Ascending aorta (tissue), 2 donors: Measurements from ENCODE around the gene CYTH3. TPM values are rescaled to one million over a fixed set of nuclear protein-coding genes. Genes with fewer than 3 reads are reported as not detected.
"Not testable (repeated sequence)": the region's sequence is repeated elsewhere in the genome, so short reads cannot be mapped to it uniquely, and the experiment has no call there.

Experiments used
- DNase-seq, 2 donors: peaks; one replicate each; pipeline ENCODE4 v3.0.0-alpha.2; 2019; ENCODE audit warnings: low spot score in 2 of 2
- H3K27ac ChIP-seq, 2 donors: fragments of 200-600 bp; sonication (generic); one replicate each; pipeline ENCODE4 v1.5.1; 2016 to 2017; ENCODE audit warnings: mild to moderate bottlenecking in 1 of 2
- H3K27me3 ChIP-seq: fragments of 200-600 bp; sonication (generic); one replicate; pipeline ENCODE4 v1.5.1; 2017
- H3K36me3 ChIP-seq, 2 donors: fragments of 200-600 bp; sonication (generic); one replicate each; pipeline ENCODE4 v1.5.1; 2016
- H3K4me1 ChIP-seq, 2 donors: fragments of 200-600 bp; sonication (generic); one replicate each; pipeline ENCODE4 v1.5.1; 2016 to 2017; ENCODE audit warnings: mild to moderate bottlenecking in 1 of 2
- H3K4me3 ChIP-seq, 2 donors: fragments of 200-600 bp; sonication (generic); one replicate each; pipeline ENCODE4 v1.5.1; 2016 to 2017; ENCODE audit warnings: mild to moderate bottlenecking in 1 of 2
- H3K9me3 ChIP-seq, 2 donors: fragments of 200-600 bp; sonication (generic); one replicate each; pipeline ENCODE4 v1.5.1; 2016
- intact Hi-C: fragments of 100-400 bp; cut with DNase I; formaldehyde crosslinking; loops from one replicate; pipeline ENCODE4 v1.15.1; 2023
- total RNA-seq: library from RNA; depleted of rRNA; stranded (reverse); fragments of >200 nt; gene quantifications from one replicate; pipeline ENCODE4 v1.1.0, GENCODE V29; 2016
- TF ChIP-seq, protein P1 (sequence below), 3 experiments: fragments of 200-600 bp in 2 of 3; fragments of 450-650 bp in 1 of 3; sonication (generic) in 2 of 3; IDR thresholded peaks; one replicate each; pipeline ENCODE4 v1.5.1; 2016 to 2019; ENCODE audit warnings: antibody characterized with exemption in 3 of 3, mild to moderate bottlenecking in 1 of 3, moderate library complexity in 1 of 3

CYTH3 gene
- total RNA-seq, 1 donor from 2014 or later: 51.8 TPM

DNA sequence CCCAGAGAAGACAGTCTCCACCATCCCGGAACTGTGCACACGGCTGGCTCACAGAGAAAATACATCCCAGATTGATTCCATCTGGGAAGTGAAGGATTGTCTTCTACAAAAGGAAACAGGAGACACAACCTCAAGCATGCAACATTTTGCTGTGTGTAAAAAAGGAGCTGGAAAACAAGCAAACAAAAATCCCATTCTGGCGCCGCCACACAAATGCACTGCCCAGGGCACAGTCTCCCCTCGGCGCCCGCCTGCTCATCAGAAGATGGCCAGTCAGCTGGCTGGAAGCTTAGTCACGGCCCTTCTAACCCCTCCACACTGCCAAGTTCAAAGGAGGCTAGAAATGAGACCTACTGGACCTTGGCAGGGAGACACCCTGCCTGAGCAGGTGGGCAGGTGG lies 14.1 kb upstream of the CYTH3 start:
- no peaks in the 10 kb centered on the region for H3K36me3 ChIP-seq
- no peaks in the 10 kb centered on the region for H3K9me3 ChIP-seq
- TF ChIP-seq, protein P1, sequence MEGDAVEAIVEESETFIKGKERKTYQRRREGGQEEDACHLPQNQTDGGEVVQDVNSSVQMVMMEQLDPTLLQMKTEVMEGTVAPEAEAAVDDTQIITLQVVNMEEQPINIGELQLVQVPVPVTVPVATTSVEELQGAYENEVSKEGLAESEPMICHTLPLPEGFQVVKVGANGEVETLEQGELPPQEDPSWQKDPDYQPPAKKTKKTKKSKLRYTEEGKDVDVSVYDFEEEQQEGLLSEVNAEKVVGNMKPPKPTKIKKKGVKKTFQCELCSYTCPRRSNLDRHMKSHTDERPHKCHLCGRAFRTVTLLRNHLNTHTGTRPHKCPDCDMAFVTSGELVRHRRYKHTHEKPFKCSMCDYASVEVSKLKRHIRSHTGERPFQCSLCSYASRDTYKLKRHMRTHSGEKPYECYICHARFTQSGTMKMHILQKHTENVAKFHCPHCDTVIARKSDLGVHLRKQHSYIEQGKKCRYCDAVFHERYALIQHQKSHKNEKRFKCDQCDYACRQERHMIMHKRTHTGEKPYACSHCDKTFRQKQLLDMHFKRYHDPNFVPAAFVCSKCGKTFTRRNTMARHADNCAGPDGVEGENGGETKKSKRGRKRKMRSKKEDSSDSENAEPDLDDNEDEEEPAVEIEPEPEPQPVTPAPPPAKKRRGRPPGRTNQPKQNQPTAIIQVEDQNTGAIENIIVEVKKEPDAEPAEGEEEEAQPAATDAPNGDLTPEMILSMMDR (IDR thresholded peaks at IDR 0.05): no peak
- no peaks in the 10 kb centered on the region for H3K27me3 ChIP-seq
- H3K4me1 ChIP-seq: no peaks in the 10 kb centered on the region
- intact Hi-C loops: no loop called here
- H3K27ac ChIP-seq: no peak overlapping the region
- no peak overlapping the region for H3K4me3 ChIP-seq
- DNase-seq: no peak

DNA sequence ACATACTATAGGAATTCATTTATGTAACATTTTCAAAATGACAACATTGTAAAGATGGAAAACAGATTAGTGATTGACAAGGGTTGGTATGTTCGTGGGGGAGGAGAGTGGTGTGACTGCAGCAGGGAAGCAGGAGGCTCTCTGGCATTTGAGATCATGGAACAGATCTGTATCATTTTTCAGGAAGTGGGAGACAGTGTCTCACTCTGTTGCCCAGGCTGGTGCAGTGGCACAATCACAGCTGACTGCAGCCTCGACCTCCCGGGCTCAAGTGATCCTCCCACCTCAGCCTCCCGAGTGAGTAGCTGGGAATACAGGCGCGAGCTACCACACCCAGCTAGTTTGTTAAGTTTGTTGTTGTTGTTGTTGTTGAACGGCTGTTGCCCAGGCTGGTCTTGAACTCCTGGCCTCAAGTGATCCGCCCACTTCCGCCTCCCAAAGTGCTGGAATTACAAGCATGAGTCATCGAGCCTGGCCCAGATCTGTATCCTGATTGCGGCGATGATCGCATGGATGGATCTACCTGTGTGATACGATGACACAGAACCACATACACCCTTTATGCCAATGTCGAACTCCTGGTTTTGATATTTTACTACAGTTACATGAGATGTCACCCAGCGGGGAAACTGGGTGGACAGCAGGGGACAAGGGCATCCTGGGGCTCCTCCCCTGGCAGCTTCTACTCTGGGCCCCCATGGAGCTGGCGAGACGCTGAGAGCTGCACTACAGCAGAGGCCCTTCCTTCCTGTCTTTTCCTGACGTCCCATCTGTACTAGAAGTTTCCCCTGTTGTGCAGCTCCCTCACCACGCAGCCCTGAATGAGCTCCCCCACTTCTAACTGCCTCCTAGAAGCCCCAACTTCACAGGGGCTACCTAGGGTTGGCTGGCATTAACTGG lies 12.3 kb upstream of the CYTH3 start:
- no peak for DNase-seq
- intact Hi-C loops: no loop called here
- no peaks in the 10 kb centered on the region for H3K9me3 ChIP-seq
- TF ChIP-seq, protein P1 (IDR thresholded peaks at IDR 0.05): no peak
- no peak overlapping the region for H3K27ac ChIP-seq
- no peak overlapping the region for H3K4me3 ChIP-seq
- no peaks in the 10 kb centered on the region for H3K36me3 ChIP-seq
- H3K27me3 ChIP-seq: no peaks in the 10 kb centered on the region
- no peaks in the 10 kb centered on the region for H3K4me1 ChIP-seq

DNA sequence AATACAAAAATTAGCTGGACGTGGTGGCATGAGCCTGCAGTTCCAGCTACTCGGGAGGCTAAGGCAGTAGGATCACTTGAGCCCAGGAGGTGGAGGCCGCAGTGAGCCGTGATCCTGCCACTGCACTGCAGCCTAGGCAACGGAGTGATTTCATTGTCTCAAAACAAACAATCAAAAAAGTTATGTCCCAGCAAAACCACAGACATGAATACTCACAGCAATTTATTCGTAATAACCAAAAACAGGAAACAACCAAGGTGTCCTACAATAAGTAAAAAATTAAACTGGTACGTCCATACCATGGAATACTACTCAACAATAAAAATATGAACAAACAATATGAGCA lies 11.6 kb upstream of the CYTH3 start:
- no peaks in the 10 kb centered on the region for H3K27me3 ChIP-seq
- intact Hi-C loops: no loop called here
- no peak overlapping the region for H3K4me3 ChIP-seq
- no peak for DNase-seq
- TF ChIP-seq, protein P1 (IDR thresholded peaks at IDR 0.05): no peak
- H3K9me3 ChIP-seq: no peaks in the 10 kb centered on the region
- H3K4me1 ChIP-seq: no peaks in the 10 kb centered on the region
- H3K36me3 ChIP-seq: no peaks in the 10 kb centered on the region
- no peak overlapping the region for H3K27ac ChIP-seq

DNA sequence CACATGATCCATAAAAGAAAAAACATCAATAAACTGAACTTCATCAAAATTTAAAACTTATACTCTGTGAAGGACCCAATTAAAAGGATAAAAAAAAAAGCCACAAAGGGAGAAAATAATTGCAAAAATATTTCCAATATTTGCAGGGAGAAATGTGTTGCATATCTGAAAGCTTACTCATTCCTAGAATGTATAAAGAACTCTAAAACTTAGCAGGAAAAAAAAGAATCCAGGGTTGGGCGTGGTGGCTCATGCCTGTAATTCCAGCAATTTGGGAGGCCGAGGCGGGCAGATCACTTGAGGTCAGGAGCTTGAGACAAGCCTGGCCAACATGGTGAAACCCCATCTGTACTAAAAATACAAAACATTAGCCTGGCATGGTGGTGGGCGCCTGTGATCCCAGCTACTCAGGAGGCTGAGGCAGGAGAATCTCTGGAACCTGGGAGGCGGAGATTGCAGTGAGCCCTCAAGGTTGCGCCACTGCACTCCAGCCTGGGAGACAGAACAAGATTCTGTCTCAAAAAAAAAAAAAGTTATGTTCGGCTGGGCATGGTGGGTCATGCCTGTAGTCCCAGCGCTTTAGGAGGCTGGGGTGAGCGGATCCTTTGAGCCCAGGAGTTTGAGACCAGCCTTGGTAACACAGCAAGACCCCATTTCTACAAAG lies 11.1 kb upstream of the CYTH3 start:
- H3K9me3 ChIP-seq, H3K36me3 ChIP-seq, H3K4me1 ChIP-seq, H3K4me3 ChIP-seq, intact Hi-C loops, H3K27ac ChIP-seq, H3K27me3 ChIP-seq, DNase-seq: not testable (repeated sequence)

DNA sequence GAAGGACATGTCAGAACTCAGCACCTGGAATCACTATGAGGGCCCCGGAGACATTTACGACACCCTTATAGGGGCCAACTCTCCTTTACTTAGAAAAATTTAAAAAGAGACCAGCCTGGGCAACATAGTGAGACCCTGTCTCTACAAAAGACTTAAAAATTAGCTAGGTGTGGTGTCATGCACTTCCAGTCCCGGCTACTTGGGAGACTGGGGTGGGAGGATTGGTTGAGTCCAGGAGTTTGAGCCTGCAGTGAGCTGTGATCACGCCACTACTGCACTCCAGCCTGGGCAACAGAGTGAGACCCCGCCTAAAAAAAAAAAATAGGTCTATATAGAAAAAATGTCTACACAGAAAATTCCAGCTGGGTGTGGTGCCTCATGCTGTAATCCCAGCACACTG lies 7.5 kb upstream of the CYTH3 start:
- TF ChIP-seq, protein P1 (IDR thresholded peaks at IDR 0.05): no peak
- no peaks in the 10 kb centered on the region for H3K4me1 ChIP-seq
- no peak overlapping the region for H3K27ac ChIP-seq
- H3K9me3 ChIP-seq: no peaks in the 10 kb centered on the region
- intact Hi-C loops: no loop called here
- no peak overlapping the region for H3K4me3 ChIP-seq
- no peaks in the 10 kb centered on the region for H3K36me3 ChIP-seq
- no peak for DNase-seq
- H3K27me3 ChIP-seq: no peaks in the 10 kb centered on the region

DNA sequence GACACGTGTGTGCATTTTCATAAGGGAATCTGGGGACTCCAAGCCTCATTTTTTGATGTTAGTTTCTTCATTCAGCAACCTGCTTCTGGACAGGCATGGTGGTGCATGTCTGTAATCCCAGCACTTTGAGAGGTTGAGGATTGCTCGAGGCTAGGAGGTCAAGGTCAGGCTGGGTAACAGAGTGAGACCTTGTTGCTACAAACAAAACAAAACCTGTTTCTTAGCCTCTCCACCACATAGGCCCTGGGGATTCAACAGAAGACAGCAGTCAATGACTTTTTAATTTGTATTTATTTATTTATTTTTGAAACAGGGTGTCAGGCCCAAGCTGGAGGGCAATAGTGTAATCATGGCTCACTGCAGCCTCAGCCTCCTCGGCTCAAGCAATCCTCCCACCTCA lies 6.9 kb upstream of the CYTH3 start:
- no peaks in the 10 kb centered on the region for H3K27me3 ChIP-seq
- H3K9me3 ChIP-seq: no peaks in the 10 kb centered on the region
- intact Hi-C loops: no loop called here
- DNase-seq: no peak
- H3K27ac ChIP-seq: no peak overlapping the region
- no peak overlapping the region for H3K4me3 ChIP-seq
- TF ChIP-seq, protein P1 (IDR thresholded peaks at IDR 0.05): no peak
- H3K36me3 ChIP-seq: no peaks in the 10 kb centered on the region
- H3K4me1 ChIP-seq: no peaks in the 10 kb centered on the region
